ENCODE data around the gene SLC16A10.

The SLC16A10 gene

GRCh38 chr6:111068866-111069234 is 18.5 kb upstream of the SLC16A10 start:
- no peaks in the 10 kb centered on the region for H3K36me3 ChIP-seq (replicated peaks)
- no peak for DNase-seq
- TF ChIP-seq CTCF (IDR thresholded peaks at IDR 0.05; ENCODE audit: low read depth, low read length, missing control alignments) = no peak
- in situ Hi-C loops (cut with HindIII; ENCODE audit: low pct_ligation_motif_present, low sequenced_read_pairs) = no loop called here
- H3K27me3 ChIP-seq (replicated peaks) = peaks cover 6% of the 10 kb centered on the region
- H3K27ac ChIP-seq = no peak overlapping the region
- no peak overlapping the region for H3K4me3 ChIP-seq (ENCODE audit: low read depth, low read length)

GRCh38 chr6:111069382-111070104 is 17.8 kb upstream of the SLC16A10 start:
- TF ChIP-seq CTCF (IDR thresholded peaks at IDR 0.05; ENCODE audit: low read depth, low read length, missing control alignments) = no peak
- DNase-seq = no peak
- no peak overlapping the region for H3K4me3 ChIP-seq (ENCODE audit: low read depth, low read length)
- in situ Hi-C loops (cut with HindIII; ENCODE audit: low pct_ligation_motif_present, low sequenced_read_pairs) = no loop called here
- H3K27ac ChIP-seq = no peak overlapping the region
- peaks cover 6% of the 10 kb centered on the region for H3K27me3 ChIP-seq (replicated peaks)
- no peaks in the 10 kb centered on the region for H3K36me3 ChIP-seq (replicated peaks)

- Histone ChIP-seq H3K36me3 (replicated peaks) (no peaks in the 10 kb centered on the region), H3K27ac (no peak overlapping the region), H3K4me3 (ENCODE audit: low read depth, low read length) (no peak overlapping the region), H3K27me3 (replicated peaks) (peaks cover 6% of the 10 kb centered on the region)
- no peak for DNase-seq
- in situ Hi-C loops (cut with HindIII; ENCODE audit: low pct_ligation_motif_present, low sequenced_read_pairs) = no loop called here
- TF ChIP-seq CTCF (IDR thresholded peaks at IDR 0.05; ENCODE audit: low read depth, low read length, missing control alignments) = no peak
Measured at GRCh38 chr6:111070105-111071005, 16.9 kb upstream of the SLC16A10 start.

GRCh38 chr6:111072801-111073360 is 14.4 kb upstream of the SLC16A10 start:
- H3K27me3 ChIP-seq (replicated peaks) = peaks cover 6% of the 10 kb centered on the region
- DNase-seq = no peak
- in situ Hi-C loops (cut with HindIII; ENCODE audit: low pct_ligation_motif_present, low sequenced_read_pairs) = no loop called here
- no peak for TF ChIP-seq CTCF (IDR thresholded peaks at IDR 0.05; ENCODE audit: low read depth, low read length, missing control alignments)
- no peak overlapping the region for H3K27ac ChIP-seq
- no peak overlapping the region for H3K4me3 ChIP-seq (ENCODE audit: low read depth, low read length)
- no peaks in the 10 kb centered on the region for H3K36me3 ChIP-seq (replicated peaks)

- no peaks in the 10 kb centered on the region for H3K36me3 ChIP-seq (replicated peaks)
- in situ Hi-C loops (cut with HindIII; ENCODE audit: low pct_ligation_motif_present, low sequenced_read_pairs) = no loop called here
- no peak for DNase-seq
- peaks cover 4% of the 10 kb centered on the region for H3K27me3 ChIP-seq (replicated peaks)
- no peak overlapping the region for H3K4me3 ChIP-seq (ENCODE audit: low read depth, low read length)
- H3K27ac ChIP-seq = no peak overlapping the region
- no peak for TF ChIP-seq CTCF (IDR thresholded peaks at IDR 0.05; ENCODE audit: low read depth, low read length, missing control alignments)
Measured at GRCh38 chr6:111074311-111074710, 13.0 kb upstream of the SLC16A10 start.

Measured in brain microvascular endothelial cell (primary cell).